Esophagus squamous epithelium (tissue), 4 donors: ENCODE measurements around the gene YBX2.

Experiments
- CTCF ChIP-seq, 6 experiments: fragments of 450-650 bp in 4 of 6; fragments of 200-600 bp in 2 of 6; sonication (generic) in 2 of 6; IDR thresholded peaks; one replicate each; pipeline ENCODE4 v1.5.1; 2016 to 2019; ENCODE audit warnings: antibody characterized with exemption in 6 of 6, mild to moderate bottlenecking in 4 of 6, moderate library complexity in 4 of 6
- POLR2A ChIP-seq, 4 donors: fragments of 450-650 bp; IDR thresholded peaks; one replicate each; pipeline ENCODE4 v1.6.1; 2017; ENCODE audit warnings: antibody characterized with exemption in 4 of 4, mild to moderate bottlenecking in 4 of 4, moderate library complexity in 3 of 4

GRCh38 chr17:7290685-7291084 lies 3.8 kb downstream of the YBX2 start:
- TF ChIP-seq POLR2A (IDR thresholded peaks at IDR 0.05) (no peak), CTCF (IDR thresholded peaks at IDR 0.05) (no peak)
